GM23338 (cell line): ENCODE measurements around the gene CNTN5.

Experiments used
- CREB1 ChIP-seq: fragments of 250-450 bp; sonication (Bioruptor Pico); IDR thresholded peaks from 2 replicates; pipeline ENCODE4 v1.5.0; 2020; ENCODE audit warnings: low read depth, mild to moderate bottlenecking, moderate library complexity
- CTCF ChIP-seq, 2 experiments: fragments of 200-600 bp in 1 of 2; sonication (generic) in 1 of 2; conservative IDR thresholded peaks; 2 replicates each; pipeline versions ENCODE4 v1.5.1 to v1.6.1; 2016 to 2017; ENCODE audit warnings: antibody characterized with exemption in 2 of 2, low read depth in 2 of 2, mild to moderate bottlenecking in 2 of 2, moderate library complexity in 1 of 2
- EZH2 ChIP-seq: fragments of 200-600 bp; sonication (generic); IDR thresholded peaks from one replicate; pipeline ENCODE4 v1.8.0; 2017; ENCODE audit warnings: antibody characterized with exemption, mild to moderate bottlenecking, low read depth; ENCODE audit not compliant: unreplicated experiment
- EZH2phosphoT487 ChIP-seq: fragments of 200-600 bp; sonication (generic); IDR thresholded peaks from one replicate; pipeline ENCODE4 v1.8.1; 2018; ENCODE audit warnings: antibody characterized with exemption; ENCODE audit not compliant: unreplicated experiment
- JUNB ChIP-seq: IDR thresholded peaks from one replicate; pipeline ENCODE4 v1.6.1; 2016; ENCODE audit warnings: antibody characterized with exemption; ENCODE audit not compliant: unreplicated experiment
- POLR2AphosphoS5 ChIP-seq: IDR thresholded peaks from 2 replicates; pipeline ENCODE4 v1.6.1; 2016; ENCODE audit warnings: antibody characterized with exemption, low read depth
- STAT1 ChIP-seq: IDR thresholded peaks from one replicate; pipeline ENCODE4 v1.6.1; 2016; ENCODE audit warnings: antibody characterized with exemption; ENCODE audit not compliant: unreplicated experiment
- ZNF331 ChIP-seq: fragments of 250-450 bp; sonication (Bioruptor Pico); IDR thresholded peaks from 2 replicates; pipeline ENCODE4 v1.5.0; 2020; ENCODE audit warnings: low read depth, mild to moderate bottlenecking, moderate library complexity
- TF ChIP-seq, protein P1 (sequence below): IDR thresholded peaks from one replicate; pipeline ENCODE4 v1.6.1; 2018; ENCODE audit warnings: antibody characterized with exemption; ENCODE audit not compliant: unreplicated experiment

- no peak for TF ChIP-seq CTCF (conservative IDR thresholded peaks at IDR 0.05; ENCODE audit: low read depth in 2 of 2)
- no peak for TF ChIP-seq JUNB
- TF ChIP-seq EZH2, result no peak
- TF ChIP-seq EZH2phosphoT487, result no peak
- no peak for TF ChIP-seq CREB1 (CRISPR knock-in tag)
- TF ChIP-seq, protein P1, sequence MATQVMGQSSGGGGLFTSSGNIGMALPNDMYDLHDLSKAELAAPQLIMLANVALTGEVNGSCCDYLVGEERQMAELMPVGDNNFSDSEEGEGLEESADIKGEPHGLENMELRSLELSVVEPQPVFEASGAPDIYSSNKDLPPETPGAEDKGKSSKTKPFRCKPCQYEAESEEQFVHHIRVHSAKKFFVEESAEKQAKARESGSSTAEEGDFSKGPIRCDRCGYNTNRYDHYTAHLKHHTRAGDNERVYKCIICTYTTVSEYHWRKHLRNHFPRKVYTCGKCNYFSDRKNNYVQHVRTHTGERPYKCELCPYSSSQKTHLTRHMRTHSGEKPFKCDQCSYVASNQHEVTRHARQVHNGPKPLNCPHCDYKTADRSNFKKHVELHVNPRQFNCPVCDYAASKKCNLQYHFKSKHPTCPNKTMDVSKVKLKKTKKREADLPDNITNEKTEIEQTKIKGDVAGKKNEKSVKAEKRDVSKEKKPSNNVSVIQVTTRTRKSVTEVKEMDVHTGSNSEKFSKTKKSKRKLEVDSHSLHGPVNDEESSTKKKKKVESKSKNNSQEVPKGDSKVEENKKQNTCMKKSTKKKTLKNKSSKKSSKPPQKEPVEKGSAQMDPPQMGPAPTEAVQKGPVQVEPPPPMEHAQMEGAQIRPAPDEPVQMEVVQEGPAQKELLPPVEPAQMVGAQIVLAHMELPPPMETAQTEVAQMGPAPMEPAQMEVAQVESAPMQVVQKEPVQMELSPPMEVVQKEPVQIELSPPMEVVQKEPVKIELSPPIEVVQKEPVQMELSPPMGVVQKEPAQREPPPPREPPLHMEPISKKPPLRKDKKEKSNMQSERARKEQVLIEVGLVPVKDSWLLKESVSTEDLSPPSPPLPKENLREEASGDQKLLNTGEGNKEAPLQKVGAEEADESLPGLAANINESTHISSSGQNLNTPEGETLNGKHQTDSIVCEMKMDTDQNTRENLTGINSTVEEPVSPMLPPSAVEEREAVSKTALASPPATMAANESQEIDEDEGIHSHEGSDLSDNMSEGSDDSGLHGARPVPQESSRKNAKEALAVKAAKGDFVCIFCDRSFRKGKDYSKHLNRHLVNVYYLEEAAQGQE, result no peak
- no peak for TF ChIP-seq POLR2AphosphoS5
- TF ChIP-seq STAT1, result no peak
- TF ChIP-seq ZNF331, result no peak
Measured at GRCh38 chr11:99244613-99245012, 223.9 kb downstream of the CNTN5 start.
